Mucosa of descending colon (tissue), 3 donors: ENCODE results near the gene SLC12A5. TPM values are rescaled to one million over a fixed set of nuclear protein-coding genes. Genes with fewer than 3 reads are reported as not detected.

Experiments
- ATAC-seq: fragments of 200-7000 bp; cut with Tn5 transposase; one replicate; pipeline ENCODE4 v1.9.1; 2020; ENCODE audit warnings: mild to moderate bottlenecking, moderate library complexity
- DNase-seq, 3 donors: peaks; one replicate each; pipeline ENCODE4 v3.0.0-alpha.2; 2020
- H3K36me3 ChIP-seq: fragments of 200-600 bp; one replicate; pipeline ENCODE4 v1.8.0; 2021; ENCODE audit warnings: low read depth, mild to moderate bottlenecking
- H3K4me1 ChIP-seq: fragments of 200-600 bp; one replicate; pipeline ENCODE4 v1.8.0; 2021; ENCODE audit warnings: low read depth, mild to moderate bottlenecking
- H3K4me3 ChIP-seq: fragments of 200-600 bp; one replicate; pipeline ENCODE4 v1.8.0; 2021; ENCODE audit warnings: mild to moderate bottlenecking
- H3K9me3 ChIP-seq: fragments of 200-600 bp; one replicate; pipeline ENCODE4 v1.8.0; 2021; ENCODE audit warnings: mild to moderate bottlenecking
- intact Hi-C, 2 donors: fragments of 100-400 bp; cut with DNase I in 1 of 2; cut with micrococcal nuclease in 1 of 2; formaldehyde crosslinking; loops; one replicate each; pipeline versions ENCODE4 v1.11.0 to v1.11.1; 2022; cut with DNase I, micrococcal nuclease
- total RNA-seq, 3 donors: library from RNA; stranded (reverse); fragmentation: NEBNext Ultra II Directional in 2 of 3; extraction: Animal tissue kit (Norgen Biotek cat#: 25700) in 2 of 3; gene quantifications; one replicate each; pipeline versions ENCODE4 v1.2.1 to v1.2.4, GENCODE V29; 2021 to 2023
- TF ChIP-seq, protein P1 (sequence below): fragments of 200-600 bp; IDR thresholded peaks from one replicate; pipeline ENCODE4 v1.8.0; 2022; ENCODE audit warnings: antibody characterized with exemption, mild to moderate bottlenecking
- donor health status: DM: no; HTN: no; CAD: no; lungs with moderate emphysema.
- donor health status: DM: no; HTN: no; CAD: no.
- donor health status: DM: no; HTN: yes; CAD: no.

The SLC12A5 gene
- total RNA-seq, 3 donors from 2014 or later: 2.5 TPM; not detected in 2

GRCh38 chr20:46070215-46070900 is 41.3 kb downstream of the SLC12A5 start:
- Histone ChIP-seq H3K4me3 (no peak overlapping the region), H3K9me3 (no peaks in the 10 kb centered on the region), H3K4me1 (no peaks in the 10 kb centered on the region), H3K36me3 (peaks cover 24% of the 10 kb centered on the region)
- intact Hi-C loops: no loop called here
- TF ChIP-seq, protein P1, sequence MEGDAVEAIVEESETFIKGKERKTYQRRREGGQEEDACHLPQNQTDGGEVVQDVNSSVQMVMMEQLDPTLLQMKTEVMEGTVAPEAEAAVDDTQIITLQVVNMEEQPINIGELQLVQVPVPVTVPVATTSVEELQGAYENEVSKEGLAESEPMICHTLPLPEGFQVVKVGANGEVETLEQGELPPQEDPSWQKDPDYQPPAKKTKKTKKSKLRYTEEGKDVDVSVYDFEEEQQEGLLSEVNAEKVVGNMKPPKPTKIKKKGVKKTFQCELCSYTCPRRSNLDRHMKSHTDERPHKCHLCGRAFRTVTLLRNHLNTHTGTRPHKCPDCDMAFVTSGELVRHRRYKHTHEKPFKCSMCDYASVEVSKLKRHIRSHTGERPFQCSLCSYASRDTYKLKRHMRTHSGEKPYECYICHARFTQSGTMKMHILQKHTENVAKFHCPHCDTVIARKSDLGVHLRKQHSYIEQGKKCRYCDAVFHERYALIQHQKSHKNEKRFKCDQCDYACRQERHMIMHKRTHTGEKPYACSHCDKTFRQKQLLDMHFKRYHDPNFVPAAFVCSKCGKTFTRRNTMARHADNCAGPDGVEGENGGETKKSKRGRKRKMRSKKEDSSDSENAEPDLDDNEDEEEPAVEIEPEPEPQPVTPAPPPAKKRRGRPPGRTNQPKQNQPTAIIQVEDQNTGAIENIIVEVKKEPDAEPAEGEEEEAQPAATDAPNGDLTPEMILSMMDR: no peak
- no peak for ATAC-seq
- DNase-seq: no peak

DNA sequence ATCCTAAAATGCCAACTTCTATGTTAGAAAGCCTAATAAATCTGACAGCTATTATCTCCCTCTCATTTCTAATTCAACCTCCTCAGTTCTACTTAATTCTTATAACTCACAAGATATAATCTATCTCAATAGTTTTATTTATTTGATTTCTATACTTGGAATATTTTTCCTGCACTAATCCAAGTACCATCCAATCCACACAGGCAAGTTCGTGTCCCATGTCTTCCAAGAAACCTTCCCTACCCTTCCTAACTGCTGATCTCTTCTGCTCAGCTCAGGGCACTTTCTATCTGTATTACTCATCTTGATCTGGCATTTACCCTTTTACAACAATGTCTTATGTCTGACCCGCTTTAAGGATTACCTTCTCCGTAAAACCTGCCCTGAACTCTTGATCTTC is 42.6 kb downstream of the SLC12A5 start:
- H3K4me3 ChIP-seq: no peak overlapping the region
- no peaks in the 10 kb centered on the region for H3K4me1 ChIP-seq
- H3K9me3 ChIP-seq: no peaks in the 10 kb centered on the region
- peaks cover 13% of the 10 kb centered on the region for H3K36me3 ChIP-seq
- TF ChIP-seq, protein P1: no peak
- no peak for DNase-seq
- intact Hi-C loops: no loop called here
- ATAC-seq: no peak

DNA sequence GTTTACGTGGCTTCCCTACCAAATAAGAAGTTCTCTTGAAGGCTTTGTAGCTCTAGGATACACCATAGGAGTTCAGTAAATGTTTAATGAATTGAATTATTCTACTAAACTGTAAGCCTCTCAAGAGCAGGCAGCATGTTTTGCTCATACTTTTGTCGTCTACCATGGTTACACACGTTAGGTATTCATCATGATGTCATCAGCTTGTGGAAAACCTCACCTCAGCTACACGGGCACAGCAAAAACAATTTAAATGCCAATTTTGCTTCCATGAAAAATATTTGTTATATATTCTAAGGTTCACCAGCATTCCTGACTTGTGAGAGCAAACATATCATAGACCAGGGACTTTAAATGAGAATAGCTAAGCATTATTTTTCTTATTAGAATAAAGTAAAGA is 44.0 kb downstream of the SLC12A5 start:
- Histone ChIP-seq H3K9me3 (no peaks in the 10 kb centered on the region), H3K4me3 (no peak overlapping the region)

DNA sequence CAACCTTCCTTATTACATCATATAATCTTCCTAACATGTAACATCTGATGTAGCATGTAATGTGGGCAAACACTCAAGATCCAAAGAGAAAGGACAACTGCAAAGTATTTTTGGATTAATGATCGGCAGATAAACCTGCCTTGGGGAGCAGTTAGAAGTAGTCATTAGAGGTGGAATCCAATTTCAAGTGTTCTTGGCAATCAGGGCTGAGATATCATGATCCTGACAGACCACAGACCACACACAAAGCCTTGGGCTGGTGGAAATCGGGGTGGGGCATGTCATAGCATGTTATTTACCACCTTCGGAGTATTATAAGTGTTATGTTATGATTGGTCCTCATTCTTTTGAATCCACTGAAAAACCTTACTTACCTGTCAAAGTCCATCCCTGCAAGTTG is 44.4 kb downstream of the SLC12A5 start:
- TF ChIP-seq, protein P1: no peak
- H3K36me3 ChIP-seq: peaks cover 7% of the 10 kb centered on the region

More for the DNA sequence above, 44.0 kb downstream of the SLC12A5 start:
- TF ChIP-seq, protein P1: no peak
- no peak for ATAC-seq
- no peaks in the 10 kb centered on the region for H3K4me1 ChIP-seq
- intact Hi-C loops: no loop called here
- peaks cover 7% of the 10 kb centered on the region for H3K36me3 ChIP-seq
- DNase-seq: no peak

GRCh38 chr20:46074006-46074405 is 45.0 kb downstream of the SLC12A5 start:
- DNase-seq: no peak
- H3K36me3 ChIP-seq: peaks cover 7% of the 10 kb centered on the region
- H3K9me3 ChIP-seq: no peaks in the 10 kb centered on the region
- intact Hi-C loops: no loop called here
- no peaks in the 10 kb centered on the region for H3K4me1 ChIP-seq
- no peak overlapping the region for H3K4me3 ChIP-seq
- TF ChIP-seq, protein P1: no peak
- no peak for ATAC-seq

More for the DNA sequence above, 44.4 kb downstream of the SLC12A5 start:
- DNase-seq (no peak), ATAC-seq (no peak)
- H3K4me1 ChIP-seq: no peaks in the 10 kb centered on the region
- H3K9me3 ChIP-seq: no peaks in the 10 kb centered on the region
- intact Hi-C loops: no loop called here
- no peak overlapping the region for H3K4me3 ChIP-seq
